Lung (tissue), 12 donors: ENCODE data around the gene FCRLA. TPM values are rescaled to one million over a fixed set of nuclear protein-coding genes. Genes with fewer than 3 reads are reported as not detected.
A peak's percentile ranks its signal among the peaks of the same experiment; 100 is the strongest.

Experiments used
- ATAC-seq: fragments of 200-7000 bp; cut with Tn5 transposase; one replicate; pipeline ENCODE4 v1.9.1; 2020; ENCODE audit warnings: moderate number of reproducible peaks; ENCODE audit not compliant: insufficient read depth, low FRiP score
- DNase-seq, 3 donors: peaks; one replicate each; pipeline ENCODE4 v3.0.0-alpha.2; 2013 to 2017
- H3K27ac ChIP-seq, 2 donors: one replicate each; pipeline ENCODE4 v1.5.1; 2013; ENCODE audit warnings: mild to moderate bottlenecking in 2 of 2, moderate library complexity in 2 of 2, control low read depth in 1 of 2, inconsistent platforms in 1 of 2, low read depth in 1 of 2, low read length in 1 of 2
- H3K27me3 ChIP-seq, 3 donors: one replicate each; pipeline ENCODE4 v1.5.1; 2013; ENCODE audit warnings: low read length in 2 of 3; ENCODE audit not compliant: control insufficient read depth in 3 of 3, insufficient read depth in 3 of 3
- H3K36me3 ChIP-seq, 4 donors: one replicate each; pipeline ENCODE4 v1.5.1; 2013; ENCODE audit warnings: low read length in 4 of 4, mild to moderate bottlenecking in 1 of 4, moderate library complexity in 1 of 4; ENCODE audit not compliant: control insufficient read depth in 4 of 4, insufficient read depth in 4 of 4
- H3K4me1 ChIP-seq, 5 donors: one replicate each; pipeline ENCODE4 v1.5.1; 2013; ENCODE audit warnings: low read length in 5 of 5, mild to moderate bottlenecking in 2 of 5, moderate library complexity in 1 of 5; ENCODE audit not compliant: control insufficient read depth in 5 of 5, insufficient read depth in 5 of 5
- H3K4me3 ChIP-seq: one replicate; pipeline ENCODE4 v1.5.1; 2013; ENCODE audit warnings: mild to moderate bottlenecking, control low read depth, moderate library complexity
- H3K9ac ChIP-seq, 2 donors: one replicate each; pipeline ENCODE4 v1.5.1; 2013; ENCODE audit warnings: low read length in 2 of 2, control low read depth in 1 of 2; ENCODE audit not compliant: insufficient read depth in 1 of 2
- H3K9me3 ChIP-seq, 4 donors: one replicate each; pipeline ENCODE4 v1.5.1; 2013; ENCODE audit warnings: low read length in 3 of 4, mild to moderate bottlenecking in 1 of 4, moderate library complexity in 1 of 4; ENCODE audit not compliant: control insufficient read depth in 4 of 4, insufficient read depth in 3 of 4
- CTCF ChIP-seq: IDR thresholded peaks from 2 replicates; pipeline ENCODE4 v1.5.1; 2012; ENCODE audit warnings: mild to moderate bottlenecking; ENCODE audit errors: control extremely low read depth, extremely low read depth
- WGBS, 2 donors: extraction: QIAGEN DNeasy Blood & Tissue Kit; methylation state at CpG; one replicate each; pipeline ENCODE4 v1.1.7; 2013; 5-methylcytosine and 5-hydroxymethylcytosine counted together
- polyA plus RNA-seq, 2 donors: library from polyadenylated mRNA; stranded (reverse); fragments of 200-250 nt; gene quantifications; one replicate each; pipeline ENCODE4 v1.2.1, GENCODE V29; 2013
- total RNA-seq, 2 donors: library from RNA; depleted of rRNA in 1 of 2; stranded (reverse); fragments of >200 nt in 1 of 2; gene quantifications; one replicate each; pipeline ENCODE4 v1.2.1, GENCODE V29; 2014 to 2021
- donor health status: control.
- donor health status: control.
- donor health status: Bipolar disorder and iron deficiency.
- donor health status: healthy.
- donor health status: DM: yes; HTN: yes; CAD: no.

FCRLA gene
- total and polyA plus RNA-seq, 4 donors = 0.14 to 3.9 (median 0.73) TPM

- DNase-seq (no peak), ATAC-seq (no peak)
- Histone ChIP-seq H3K27ac (no peak overlapping the region), H3K36me3 (no peaks in the 10 kb centered on the region), H3K4me3 (no peak overlapping the region), H3K4me1 (no peaks in the 10 kb centered on the region), H3K27me3 (peaks cover 0 to 3% (median 0%) of the 10 kb centered on the region in 3 donors), H3K9me3 (no peaks in the 10 kb centered on the region), H3K9ac (no peak overlapping the region)
- TF ChIP-seq CTCF = no peak
- WGBS, 2 donors = 72 to 82% methylated on average over 4 of the region's 4 CpGs
Measured at GRCh38 chr1:161705537-161705936, 1.5 kb upstream of the FCRLA start.

GRCh38 chr1:161706113-161706481 lies 932 bp upstream of the FCRLA start:
- Histone ChIP-seq H3K9me3 (no peaks in the 10 kb centered on the region), H3K4me1 (no peaks in the 10 kb centered on the region), H3K4me3 (no peak overlapping the region), H3K27me3 (peaks cover 0 to 3% (median 0%) of the 10 kb centered on the region in 3 donors), H3K36me3 (no peaks in the 10 kb centered on the region), H3K27ac (peak overlapping the region in 1 of 2 donors; percentile 28), H3K9ac (no peak overlapping the region)
- 93% methylated on average over 3 of the region's 3 CpGs for WGBS, 2 donors
- no peak for ATAC-seq
- TF ChIP-seq CTCF = no peak
- DNase-seq = no peak

GRCh38 chr1:161707503-161707902 lies 474 bp downstream of the FCRLA start:
- ATAC-seq (no peak), DNase-seq (no peak)
- H3K27ac ChIP-seq = no peak overlapping the region
- no peak for TF ChIP-seq CTCF
- H3K4me1 ChIP-seq = no peaks in the 10 kb centered on the region
- H3K36me3 ChIP-seq = no peaks in the 10 kb centered on the region
- H3K9ac ChIP-seq = no peak overlapping the region
- H3K9me3 ChIP-seq = no peaks in the 10 kb centered on the region
- no peaks in the 10 kb centered on the region for H3K27me3 ChIP-seq
- no peak overlapping the region for H3K4me3 ChIP-seq
- WGBS, 2 donors = 86 to 93% methylated on average over 2 of the region's 2 CpGs

GRCh38 chr1:161709373-161709772 lies 2.3 kb downstream of the FCRLA start:
- 80 to 83% methylated on average over 4 of the region's 4 CpGs for WGBS, 2 donors
- no peak overlapping the region for H3K4me3 ChIP-seq
- H3K27ac ChIP-seq = no peak overlapping the region
- no peak for DNase-seq
- no peak for ATAC-seq
- no peaks in the 10 kb centered on the region for H3K9me3 ChIP-seq
- no peak for TF ChIP-seq CTCF
- H3K36me3 ChIP-seq = no peaks in the 10 kb centered on the region
- no peaks in the 10 kb centered on the region for H3K4me1 ChIP-seq
- no peak overlapping the region for H3K9ac ChIP-seq
- no peaks in the 10 kb centered on the region for H3K27me3 ChIP-seq
